ENCODE data around the gene IKZF5.

IKZF5 gene

GRCh38 chr10:123014772-123015171, 6.2 kb upstream of the IKZF5 start:
- DNase-seq = no peak

DNA sequence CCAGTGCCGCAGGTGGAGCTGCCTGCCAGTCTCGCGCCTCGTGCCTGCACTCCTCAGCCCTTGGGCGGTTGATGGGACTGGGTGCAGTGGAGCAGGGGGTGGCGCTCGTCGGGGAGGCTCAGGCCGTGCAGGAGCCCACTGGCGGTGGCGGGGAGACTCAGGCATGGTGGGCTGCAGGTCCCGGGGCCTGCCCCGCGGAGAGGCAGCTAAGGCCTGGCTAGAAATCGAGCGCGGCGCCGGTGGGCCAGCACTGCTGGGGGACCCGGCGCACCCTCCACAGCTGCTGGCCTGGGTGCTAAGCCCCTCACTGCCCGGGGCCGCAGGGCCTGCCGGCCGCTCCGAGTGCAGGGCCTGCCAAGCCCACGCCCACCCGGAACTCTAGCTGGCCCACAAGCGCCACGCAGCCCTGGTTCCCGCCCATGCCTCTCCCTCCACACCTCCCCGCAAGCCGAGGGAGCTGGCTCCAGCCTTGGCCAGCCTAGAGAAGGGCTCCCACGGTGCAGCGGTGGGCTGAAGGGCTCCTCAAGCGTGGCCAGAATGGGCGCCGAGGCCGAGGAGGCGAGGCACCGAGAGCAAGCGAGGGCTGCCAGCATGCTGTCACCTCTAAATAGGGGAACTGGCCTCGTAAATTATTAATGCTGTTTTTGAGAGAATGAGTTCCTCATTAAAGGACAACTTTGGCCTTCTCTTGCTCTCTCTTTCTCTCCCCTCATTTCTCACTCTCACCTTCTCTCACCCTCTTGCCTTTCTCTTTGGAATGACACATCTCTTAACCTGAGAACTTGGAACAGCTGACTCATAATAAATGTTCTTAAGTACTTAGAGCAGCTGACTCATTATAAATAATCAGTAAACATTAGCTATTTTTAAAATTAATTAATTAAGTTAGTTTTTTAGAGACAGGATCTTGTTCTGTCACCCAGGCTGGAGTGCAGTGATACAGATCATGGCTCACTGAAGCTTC, 5.1 kb upstream of the IKZF5 start:
- no peak for DNase-seq

DNA sequence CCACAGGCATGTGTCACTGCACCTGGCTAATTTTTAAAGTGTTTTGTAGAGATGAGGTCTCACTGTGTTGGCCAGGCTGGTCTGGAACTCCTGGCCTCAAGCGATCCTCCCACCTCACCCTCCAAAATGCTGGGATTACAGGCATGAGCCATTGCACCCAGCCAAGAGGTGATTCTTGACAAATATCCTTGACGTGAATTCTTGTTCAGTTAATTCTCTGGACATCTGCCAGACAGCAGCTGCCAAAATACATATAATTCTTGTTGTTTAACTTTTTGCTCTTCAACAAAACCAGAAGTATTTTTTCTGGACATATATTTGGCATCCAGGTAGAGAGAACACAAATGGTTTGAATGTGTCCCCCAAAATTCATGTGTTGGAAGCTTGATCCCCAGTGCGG, 3.4 kb upstream of the IKZF5 start:
- no peak for DNase-seq

DNA sequence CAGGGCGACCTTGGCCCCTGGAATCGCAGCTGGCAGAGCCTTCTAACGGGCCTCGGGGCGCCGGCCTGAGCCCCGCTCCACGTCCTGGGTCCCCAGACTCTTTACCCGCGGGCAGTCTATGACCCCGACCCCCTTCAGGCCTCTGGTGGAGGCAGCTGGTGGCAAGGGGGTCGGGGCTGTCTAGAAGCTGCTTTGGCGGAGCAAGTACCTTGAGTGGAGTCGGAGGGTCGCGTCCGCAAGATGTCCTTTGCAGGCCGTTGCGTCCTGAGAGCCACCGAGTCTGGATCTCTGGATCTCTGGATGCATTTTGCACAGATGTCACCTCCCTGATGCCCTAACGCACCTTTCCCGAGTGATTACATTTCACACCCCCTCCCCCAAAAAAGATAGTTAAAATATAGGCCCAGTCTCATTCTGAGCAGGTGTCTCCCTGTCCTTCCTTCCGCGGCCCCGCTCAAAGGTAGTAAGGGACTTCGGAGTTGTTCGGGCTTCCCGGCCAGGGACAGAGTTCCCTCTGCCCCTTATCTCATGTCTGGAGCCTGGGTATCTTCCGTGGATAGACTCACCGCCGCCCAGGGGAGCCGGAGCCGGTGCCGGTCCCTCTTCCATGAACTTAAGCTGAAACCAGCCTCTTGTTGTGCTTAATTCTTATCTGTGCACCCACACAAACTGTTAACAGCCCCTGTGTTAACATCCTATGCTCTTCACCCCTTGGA, 668 bp upstream of the IKZF5 start:
- peak; percentile 59 for DNase-seq

DNA sequence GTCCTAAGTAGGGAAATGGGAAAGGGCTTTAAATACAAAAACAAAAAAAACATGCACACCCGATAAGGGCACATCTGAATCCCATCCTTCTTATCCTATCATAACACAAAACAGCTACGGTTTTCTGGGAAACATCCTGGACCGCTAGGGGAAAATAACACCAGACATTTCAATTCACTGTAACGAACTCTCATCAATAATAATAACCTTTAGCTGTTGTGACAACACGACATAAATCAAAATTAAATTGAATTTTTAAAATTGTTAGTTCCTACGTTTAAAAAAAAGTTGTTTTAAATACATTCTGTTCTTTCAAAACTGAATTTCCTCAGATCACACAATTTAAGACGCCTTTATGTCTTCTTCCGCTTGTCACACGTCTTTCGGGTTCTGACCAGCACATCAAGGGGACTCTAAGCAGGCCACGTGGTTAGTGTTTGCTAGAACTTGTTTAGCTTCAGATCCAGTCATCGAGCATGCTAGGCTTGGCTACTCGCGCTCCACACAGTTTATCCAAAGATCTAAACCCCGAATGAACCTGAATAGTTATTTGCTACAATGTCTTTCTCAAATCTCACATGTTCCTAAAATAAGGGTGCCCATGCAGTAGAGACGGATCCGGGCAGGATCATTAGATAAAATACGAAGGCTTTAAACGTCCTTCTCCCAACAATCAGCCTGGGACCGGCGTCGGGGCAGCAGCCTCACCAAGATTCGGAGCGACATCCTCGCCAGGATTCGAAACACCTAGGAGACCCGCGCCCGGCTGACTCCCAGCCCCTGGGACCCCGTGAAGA, 839 bp downstream of the IKZF5 start:
- DNase-seq = peak; percentile 45

GRCh38 chr10:123004298-123004697, 4.3 kb downstream of the IKZF5 start:
- DNase-seq = no peak

DNA sequence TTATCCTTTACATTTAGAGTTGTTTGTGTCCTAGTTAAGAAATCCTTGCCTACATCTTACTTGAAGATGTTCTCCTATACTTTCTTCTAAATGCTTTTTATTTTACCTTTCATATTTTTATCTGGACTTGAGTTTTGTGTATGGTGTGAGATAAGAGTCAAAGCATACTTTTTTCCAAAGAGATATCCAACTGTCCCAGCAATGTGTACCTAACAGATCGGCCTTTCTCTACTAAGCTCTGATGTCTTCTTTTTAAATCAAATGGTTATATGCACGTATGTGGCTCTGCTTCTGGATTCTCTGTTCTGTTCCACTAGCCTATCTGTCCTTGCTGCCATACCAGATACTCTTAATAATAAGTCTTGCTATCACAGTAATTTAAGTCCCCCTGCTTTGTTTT, 7.2 kb downstream of the IKZF5 start:
- no peak for DNase-seq

GRCh38 chr10:123000155-123000554, 8.4 kb downstream of the IKZF5 start:
- DNase-seq = no peak

DNA sequence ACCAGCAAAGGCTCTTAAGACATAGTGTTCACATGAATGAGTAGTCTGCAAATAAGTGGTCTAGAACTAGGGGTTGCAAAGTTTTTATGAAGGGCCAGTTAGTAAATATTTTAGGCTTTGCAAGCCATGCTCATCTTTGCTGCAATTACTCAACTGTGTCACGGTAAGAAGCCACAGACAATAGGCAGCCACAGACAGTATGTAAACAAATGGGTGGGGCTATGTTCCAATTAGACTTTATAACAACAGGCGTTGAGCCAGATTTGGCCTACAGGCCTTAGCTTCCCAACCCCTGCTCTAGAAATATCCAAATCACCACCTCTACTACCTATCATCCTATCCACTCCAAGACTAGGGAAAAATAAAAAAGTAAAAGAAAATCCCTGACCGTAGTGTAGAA, 9.2 kb downstream of the IKZF5 start:
- DNase-seq = peak; percentile 10

- no peak for DNase-seq
Measured at GRCh38 chr10:122998934-122999333, 9.7 kb downstream of the IKZF5 start.

GRCh38 chr10:122998360-122998917, 10.2 kb downstream of the IKZF5 start:
- DNase-seq = no peak

- DNase-seq = no peak
Measured at GRCh38 chr10:122997864-122998263, 10.7 kb downstream of the IKZF5 start.

GRCh38 chr10:122995936-122996335, 12.7 kb downstream of the IKZF5 start:
- DNase-seq = no peak

- no peak for DNase-seq
Measured at GRCh38 chr10:122993797-122994336, 14.7 kb downstream of the IKZF5 start.

DNA sequence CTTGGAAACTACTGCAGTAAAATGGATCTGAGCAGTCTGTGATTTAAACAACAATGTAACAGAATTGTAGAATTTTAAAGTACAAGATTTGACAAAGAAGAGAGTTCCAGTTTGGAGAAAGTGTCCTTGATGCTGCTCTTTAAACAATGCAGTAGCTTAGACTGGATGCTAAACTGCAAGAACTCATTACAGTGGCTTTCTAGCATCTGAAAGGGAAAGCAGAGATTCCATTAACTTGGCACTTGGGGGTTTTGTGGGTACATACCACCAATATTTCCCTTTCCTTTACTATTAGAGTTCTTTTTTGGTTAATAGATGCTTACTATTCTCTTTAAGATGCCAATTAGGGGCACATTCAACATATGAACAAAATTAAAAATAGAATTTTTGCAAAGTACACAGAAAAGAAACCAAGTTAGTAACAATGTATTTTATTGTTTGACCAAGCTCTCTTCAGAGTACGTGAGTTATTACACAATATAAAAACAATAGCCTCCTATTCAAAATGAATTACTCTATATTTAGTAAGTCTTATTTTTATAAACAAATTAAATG, 16.5 kb downstream of the IKZF5 start:
- DNase-seq = no peak

DNA sequence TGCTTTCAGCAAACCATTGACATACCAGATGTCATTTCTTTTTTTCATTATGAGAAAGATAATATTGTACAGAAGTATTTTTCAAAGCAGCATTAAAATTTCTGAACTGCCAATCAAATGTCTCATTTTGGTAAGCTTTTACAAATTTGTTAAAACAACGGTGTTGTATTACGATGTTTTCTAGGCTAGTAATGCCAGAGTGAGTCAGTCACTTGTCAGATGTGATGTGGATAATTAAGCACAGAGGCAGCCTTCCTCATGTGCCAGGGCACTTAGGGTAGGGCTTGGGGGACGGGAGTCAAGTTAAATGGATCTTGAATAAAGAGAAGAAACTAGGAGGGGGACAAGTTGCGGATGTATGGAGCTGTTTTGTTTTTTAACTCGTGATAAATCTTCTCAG, 18.3 kb downstream of the IKZF5 start:
- no peak for DNase-seq

GRCh38 chr10:122988501-122988900, 20.1 kb downstream of the IKZF5 start:
- DNase-seq = no peak

GRCh38 chr10:122986335-122986734, 22.3 kb downstream of the IKZF5 start:
- DNase-seq = no peak

GRCh38 chr10:122984708-122985107, 23.9 kb downstream of the IKZF5 start:
- no peak for DNase-seq

GRCh38 chr10:122983898-122984297, 24.7 kb downstream of the IKZF5 start:
- no peak for DNase-seq

DNA sequence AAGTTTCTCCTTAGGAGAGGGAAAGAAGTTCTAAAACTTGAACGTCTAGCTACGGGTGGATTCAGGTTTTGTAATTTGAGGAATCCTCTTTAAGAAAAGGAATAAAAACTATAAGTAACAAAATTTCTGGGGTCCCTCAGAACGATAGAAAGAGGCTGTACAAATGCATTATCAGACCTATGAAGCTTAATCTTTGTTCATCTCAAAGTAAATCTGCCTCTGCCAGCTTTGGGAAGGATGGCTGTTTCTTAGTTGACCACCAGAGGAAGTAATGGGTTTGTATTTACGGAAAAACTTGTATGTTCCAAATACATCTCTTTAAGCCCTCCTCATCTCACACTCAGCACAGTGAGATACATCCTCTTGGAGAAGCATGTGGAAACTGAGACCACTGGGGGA, 27.5 kb downstream of the IKZF5 start:
- peak; percentile 20 for DNase-seq

Data from NCI-H146 (cell line).